Naive thymus-derived CD4-positive, alpha-beta T cell (primary cell): ENCODE results near the gene POLR2H. TPM values are rescaled to one million over a fixed set of nuclear protein-coding genes. Genes with fewer than 3 reads are reported as not detected.

Experiments used
- ATAC-seq: fragments of 150-1000 bp; cut with Tn5 transposase; 2 replicates; pipeline ENCODE4 v1.10.0; 2021; ENCODE audit warnings: mild to moderate bottlenecking, moderate library complexity
- CTCF ChIA-PET: fragments of 350-600 bp; sonication (Branson Sonifier 250); formaldehyde crosslinking; loops from one replicate; lab custom pipeline; 2021; ENCODE audit warnings: antibody characterized with exemption; lab: Charles Lee
- POLR2A ChIA-PET: fragments of 350-600 bp; sonication (Branson Sonifier 250); formaldehyde crosslinking; loops from one replicate; lab custom pipeline; 2021; ENCODE audit warnings: antibody characterized with exemption, inconsistent platforms; lab: Charles Lee
- DNase-seq, 9 donors: peaks; one replicate each; pipeline versions ENCODE4 v3.0.0 to v3.0.0-alpha.2; 2020 to 2022; ENCODE audit warnings: mixed read lengths in 1 of 9
- H3K27ac ChIP-seq: one replicate; pipeline ENCODE4 v1.7.0; 2013; ENCODE audit warnings: mild to moderate bottlenecking, low read depth, low read length, moderate library complexity
- H3K27me3 ChIP-seq, 2 donors: one replicate each; pipeline ENCODE4 v1.7.0; 2013; ENCODE audit warnings: low read length in 2 of 2, mild to moderate bottlenecking in 2 of 2, moderate library complexity in 2 of 2; ENCODE audit not compliant: control insufficient read depth in 2 of 2, insufficient read depth in 2 of 2
- H3K36me3 ChIP-seq, 3 experiments: 1 replicate in 2 of 3; 2 replicates in 1 of 3; pipeline ENCODE4 v1.7.0; 2013; ENCODE audit warnings: low read length in 3 of 3, mild to moderate bottlenecking in 3 of 3, moderate library complexity in 1 of 3; ENCODE audit not compliant: insufficient read depth in 3 of 3, control insufficient read depth in 2 of 3
- H3K4me1 ChIP-seq, 2 donors: one replicate each; pipeline ENCODE4 v1.7.0; 2013; ENCODE audit warnings: low read length in 2 of 2, mild to moderate bottlenecking in 2 of 2, moderate library complexity in 1 of 2; ENCODE audit not compliant: control insufficient read depth in 2 of 2, insufficient read depth in 2 of 2
- H3K4me3 ChIP-seq: 2 replicates; pipeline ENCODE4 v1.7.0; 2013; ENCODE audit warnings: mild to moderate bottlenecking, low read length
- H3K9me3 ChIP-seq, 3 experiments: 1 replicate in 2 of 3; 2 replicates in 1 of 3; pipeline ENCODE4 v1.7.0; 2013; ENCODE audit warnings: low read length in 3 of 3; ENCODE audit not compliant: control insufficient read depth in 2 of 3
- H3K27ac Mint-ChIP-seq, 9 donors: one replicate each; pipeline ENCODE4 v1.8.0; 2020 to 2022; ENCODE audit warnings: mixed read lengths in 9 of 9, mild to moderate bottlenecking in 8 of 9, moderate library complexity in 5 of 9, inconsistent platforms in 2 of 9
- H3K27me3 Mint-ChIP-seq, 5 donors: one replicate each; pipeline ENCODE4 v1.8.0; 2021 to 2022; ENCODE audit warnings: mixed read lengths in 5 of 5, mild to moderate bottlenecking in 1 of 5
- H3K36me3 Mint-ChIP-seq, 5 donors: one replicate each; pipeline ENCODE4 v1.8.0; 2020 to 2022; ENCODE audit warnings: mixed read lengths in 5 of 5, mild to moderate bottlenecking in 3 of 5, inconsistent platforms in 1 of 5
- H3K4me1 Mint-ChIP-seq, 7 donors: one replicate each; pipeline ENCODE4 v1.8.0; 2020 to 2022; ENCODE audit warnings: mixed read lengths in 7 of 7, mild to moderate bottlenecking in 3 of 7, inconsistent platforms in 1 of 7
- H3K4me3 Mint-ChIP-seq, 10 donors: one replicate each; pipeline ENCODE4 v1.8.0; 2020 to 2022; ENCODE audit warnings: mild to moderate bottlenecking in 10 of 10, mixed read lengths in 10 of 10, moderate library complexity in 6 of 10, inconsistent platforms in 2 of 10
- H3K9me3 Mint-ChIP-seq, 11 donors: one replicate each; pipeline ENCODE4 v1.8.0; 2020 to 2022; ENCODE audit warnings: mixed read lengths in 11 of 11, mild to moderate bottlenecking in 4 of 11, inconsistent platforms in 1 of 11, moderate library complexity in 1 of 11
- intact Hi-C, 2 donors: fragments of 100-400 bp; cut with micrococcal nuclease; formaldehyde crosslinking; loops; one replicate each; pipeline ENCODE4 v1.15.1; 2023
- polyA plus RNA-seq, 2 donors: library from polyadenylated mRNA; unstranded; fragments of 300-500 nt; fragmentation: Illumina TruSeq; gene quantifications; one replicate each; pipeline ENCODE4 v1.2.3, GENCODE V29; 2021
- total RNA-seq, 6 experiments: library from RNA in 5 of 6; stranded (reverse) in 5 of 6; gene quantifications; 1 replicate in 5 of 6; 2 replicates in 1 of 6; pipeline ENCODE4 v1.2.3 and lab custom pipeline; 2021 to 2026

POLR2H gene
- total and polyA plus RNA-seq, 7 experiments from 2014 or later: 34.9 to 112 (median 60.1) TPM

DNA sequence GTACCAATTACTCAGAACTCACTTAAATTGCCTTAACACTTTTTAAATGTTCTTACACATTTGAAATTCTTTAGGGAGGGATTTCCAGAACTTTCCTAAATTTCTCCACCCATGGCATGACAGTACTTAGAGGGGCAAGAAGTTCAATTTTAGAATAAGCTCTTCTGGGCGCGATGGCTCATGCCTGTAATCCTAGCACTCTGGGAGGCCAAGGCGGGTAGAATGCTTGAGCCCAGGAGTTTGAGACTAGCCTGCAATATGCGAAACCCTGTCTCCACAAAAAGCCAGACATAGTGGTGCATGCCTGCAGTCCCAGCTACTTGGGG, 13.5 kb upstream of the POLR2H start:
- H3K4me1 ChIP-seq: no peaks in the 10 kb centered on the region
- H3K9me3 Mint-ChIP-seq: no peaks in the 10 kb centered on the region
- H3K27me3 Mint-ChIP-seq: no peaks in the 10 kb centered on the region

DNA sequence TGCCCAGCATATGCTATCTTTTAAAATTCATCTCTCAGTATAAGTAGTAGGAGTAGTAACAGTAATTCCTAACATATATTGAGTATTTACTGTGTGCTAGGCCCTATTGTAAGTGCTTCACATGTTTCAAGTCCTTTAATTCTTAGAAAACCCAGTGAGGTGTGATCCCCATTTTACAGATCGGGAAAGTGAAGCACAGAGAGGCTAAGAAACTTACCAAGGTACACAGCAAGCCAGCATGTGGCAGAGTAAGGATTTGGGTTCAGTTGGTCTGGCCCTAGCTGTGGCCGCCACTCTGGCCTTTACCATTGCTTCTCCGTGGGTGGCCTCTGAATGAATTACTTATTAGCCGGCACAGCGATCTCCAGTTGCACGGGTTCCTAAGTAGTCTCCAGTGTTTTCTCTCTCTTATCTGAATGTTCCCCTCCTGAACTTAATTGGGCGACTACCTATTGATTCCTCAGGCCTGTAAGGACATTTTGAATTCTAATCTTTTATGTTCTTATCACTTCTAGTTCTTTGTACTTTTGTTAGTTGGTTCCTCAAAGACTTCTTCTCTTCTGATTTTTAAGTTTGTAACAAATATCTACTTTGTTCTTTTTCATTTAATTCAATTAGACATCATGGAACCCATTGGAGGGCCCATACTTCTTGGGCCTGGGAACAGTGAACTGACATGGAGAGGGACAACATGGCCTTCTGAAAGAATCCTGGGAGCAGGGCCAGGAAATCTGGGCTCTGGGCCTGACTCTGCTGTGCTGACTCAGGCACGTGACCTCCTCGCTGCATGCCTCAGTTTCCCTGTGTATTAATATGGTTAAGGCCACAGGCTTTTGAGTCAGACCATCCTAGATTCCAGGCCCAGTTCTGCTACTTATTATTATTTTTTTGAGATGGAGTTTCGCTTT, 11.7 kb upstream of the POLR2H start:
- CTCF ChIA-PET: interaction anchor here (4.5 kb wide), 1 partner anchor 22 kb away, joined by 20 read pairs; no protein-coding TSS in a partner anchor
- H3K4me1 ChIP-seq: peaks cover 0 to 7% of the 10 kb centered on the region in 2 donors
- Mint-ChIP-seq H3K9me3 (no peaks in the 10 kb centered on the region), H3K4me1 (peaks cover 0 to 7% (median 0%) of the 10 kb centered on the region in 7 donors), H3K36me3 (no peaks in the 10 kb centered on the region), H3K4me3 (no peak overlapping the region), H3K27ac (peak overlapping the region in 1 of 9 donors; percentile 41), H3K27me3 (no peaks in the 10 kb centered on the region)
- H3K9me3 ChIP-seq: no peaks in the 10 kb centered on the region
- no peaks in the 10 kb centered on the region for H3K36me3 ChIP-seq
- ATAC-seq: no peak
- intact Hi-C loops: no loop called here
- H3K4me3 ChIP-seq: no peak overlapping the region
- H3K27ac ChIP-seq: no peak overlapping the region
- POLR2A ChIA-PET: no interaction called here
- DNase-seq: no peak
- no peaks in the 10 kb centered on the region for H3K27me3 ChIP-seq

More for the DNA sequence above, 13.5 kb upstream of the POLR2H start:
- Histone ChIP-seq H3K9me3 (no peaks in the 10 kb centered on the region), H3K27ac (no peak overlapping the region), H3K36me3 (peaks cover 0 to 14% (median 0%) of the 10 kb centered on the region in 3 experiments), H3K27me3 (no peaks in the 10 kb centered on the region), H3K4me3 (no peak overlapping the region)
- ATAC-seq (no peak), DNase-seq (no peak)
- Mint-ChIP-seq H3K4me1 (peaks cover 0 to 5% (median 0%) of the 10 kb centered on the region in 7 donors), H3K4me3 (no peak overlapping the region), H3K36me3 (peaks cover 0 to 4% (median 0%) of the 10 kb centered on the region in 5 donors), H3K27ac (no peak overlapping the region)
- CTCF ChIA-PET: interaction anchor here (1.5 kb wide), 1 partner anchor 166 kb away, joined by 5 read pairs; no protein-coding TSS in a partner anchor
- POLR2A ChIA-PET: no interaction called here
- intact Hi-C loops: no loop called here

DNA sequence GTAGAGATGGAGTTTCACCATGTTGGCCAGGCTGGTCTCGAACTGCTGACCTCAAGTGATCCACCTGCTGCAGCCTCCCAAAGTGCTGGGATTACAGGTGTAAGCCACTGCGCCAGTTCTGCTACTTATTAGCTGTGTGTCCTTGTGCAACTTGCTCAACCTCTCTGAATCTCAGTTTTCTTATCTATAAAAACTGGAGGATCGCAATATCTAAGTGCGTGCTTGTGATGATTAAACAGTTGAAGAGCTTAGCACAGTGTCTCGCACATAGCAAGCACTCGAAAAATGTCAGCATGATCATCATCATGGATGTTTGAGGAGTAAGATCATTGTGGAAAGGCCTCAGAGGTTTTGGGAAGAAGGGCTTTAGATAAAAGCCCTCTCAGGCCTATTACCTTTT, 10.9 kb upstream of the POLR2H start:
- Histone ChIP-seq H3K27ac (no peak overlapping the region), H3K4me1 (peaks cover 0 to 7% of the 10 kb centered on the region in 2 donors), H3K36me3 (no peaks in the 10 kb centered on the region), H3K27me3 (no peaks in the 10 kb centered on the region), H3K4me3 (no peak overlapping the region), H3K9me3 (no peaks in the 10 kb centered on the region)
- peaks cover 0 to 7% (median 0%) of the 10 kb centered on the region in 7 donors for H3K4me1 Mint-ChIP-seq
- ATAC-seq (no peak), DNase-seq (no peak)
- CTCF ChIA-PET: interaction anchor here (0.9 to 4.5 kb wide), 2 partner anchors 13 to 21 kb away, joined by 3 to 20 read pairs; no protein-coding TSS in a partner anchor
- H3K4me3 Mint-ChIP-seq: no peak overlapping the region
- intact Hi-C loops: no loop called here
- H3K27ac Mint-ChIP-seq: no peak overlapping the region
- no peaks in the 10 kb centered on the region for H3K9me3 Mint-ChIP-seq
- POLR2A ChIA-PET: no interaction called here
- H3K36me3 Mint-ChIP-seq: no peaks in the 10 kb centered on the region
- H3K27me3 Mint-ChIP-seq: no peaks in the 10 kb centered on the region

DNA sequence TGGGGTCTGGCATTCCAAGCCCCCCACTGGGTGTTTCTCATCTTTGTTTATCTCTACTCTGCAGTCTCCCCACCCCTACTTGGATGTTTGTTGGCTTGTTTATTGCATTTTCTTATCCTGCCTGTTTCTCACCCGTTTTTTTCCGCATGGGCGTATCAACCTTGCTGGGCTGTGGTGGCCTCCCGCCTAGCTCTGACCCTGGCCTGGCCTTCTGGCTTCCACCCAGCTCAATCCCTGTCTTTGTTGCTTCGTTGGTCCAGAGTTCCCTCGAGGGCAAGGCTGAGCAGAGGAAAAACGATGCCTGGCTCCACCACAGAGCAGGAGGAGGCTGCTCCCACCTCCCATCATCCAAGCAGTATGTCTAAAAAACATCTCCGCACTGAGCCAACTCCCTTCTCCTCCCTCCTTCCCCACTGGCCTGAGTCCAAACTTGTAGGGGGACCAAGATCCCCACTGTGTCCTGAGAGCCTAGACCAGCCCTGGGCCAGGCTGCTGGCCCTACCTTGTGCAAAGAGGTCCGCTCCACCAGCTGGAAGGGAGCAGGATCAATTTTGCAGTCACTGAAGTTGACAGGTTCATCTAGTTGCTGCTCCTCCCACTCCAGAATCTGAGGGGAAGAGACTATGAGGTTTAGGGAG, 9.9 kb upstream of the POLR2H start:
- no peak overlapping the region for H3K4me3 ChIP-seq
- DNase-seq (no peak), ATAC-seq (no peak)
- no peak overlapping the region for H3K27ac ChIP-seq
- H3K36me3 ChIP-seq: no peaks in the 10 kb centered on the region
- Mint-ChIP-seq H3K4me3 (no peak overlapping the region), H3K36me3 (no peaks in the 10 kb centered on the region), H3K27me3 (no peaks in the 10 kb centered on the region), H3K27ac (no peak overlapping the region), H3K9me3 (no peaks in the 10 kb centered on the region), H3K4me1 (peaks cover 0 to 7% (median 0%) of the 10 kb centered on the region in 7 donors)
- H3K4me1 ChIP-seq: peaks cover 0 to 7% of the 10 kb centered on the region in 2 donors
- no peaks in the 10 kb centered on the region for H3K9me3 ChIP-seq
- intact Hi-C loops: no loop called here
- H3K27me3 ChIP-seq: no peaks in the 10 kb centered on the region
- POLR2A ChIA-PET: no interaction called here
- CTCF ChIA-PET: interaction anchor here (0.9 to 4.5 kb wide), 3 partner anchors 12 to 198 kb away, joined by 3 to 20 read pairs (median 3); no protein-coding TSS in a partner anchor

DNA sequence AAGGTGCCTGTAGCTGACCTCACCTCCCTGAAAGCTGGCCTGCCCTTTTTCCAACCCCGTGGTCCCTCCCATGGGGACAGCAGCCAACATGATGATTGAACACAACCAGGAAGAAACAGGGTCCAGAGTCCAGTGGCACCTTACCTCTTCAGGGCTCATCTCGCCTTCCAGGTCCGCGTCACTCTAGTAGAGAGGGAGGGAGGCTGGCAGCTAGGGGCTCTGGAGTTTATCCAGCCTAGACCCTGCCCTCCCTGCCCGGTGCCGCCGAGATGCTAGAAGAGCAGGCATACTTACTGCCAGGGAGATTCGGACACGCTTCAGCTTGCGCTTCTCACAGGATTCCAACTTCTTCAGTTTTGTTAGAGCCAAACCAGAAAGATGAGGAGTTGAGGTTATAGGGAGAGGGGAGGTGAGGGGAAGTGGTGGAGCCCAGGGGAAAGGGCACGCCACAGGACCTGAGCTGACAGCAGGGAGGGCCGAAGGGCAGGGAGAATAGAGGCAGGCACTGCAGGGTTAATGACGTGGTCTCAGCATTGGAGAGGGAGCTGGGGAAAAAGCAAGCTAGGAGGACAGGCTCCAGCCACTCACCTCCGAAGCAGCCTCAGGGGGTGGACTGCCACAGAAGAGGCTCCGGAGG, 9.2 kb upstream of the POLR2H start:
- Mint-ChIP-seq H3K4me3 (no peak overlapping the region), H3K27me3 (no peaks in the 10 kb centered on the region), H3K36me3 (no peaks in the 10 kb centered on the region), H3K27ac (no peak overlapping the region), H3K4me1 (peaks cover 0 to 7% (median 0%) of the 10 kb centered on the region in 7 donors), H3K9me3 (no peaks in the 10 kb centered on the region)
- H3K27ac ChIP-seq: no peak overlapping the region
- intact Hi-C loops: no loop called here
- H3K4me3 ChIP-seq: no peak overlapping the region
- DNase-seq: no peak
- ChIA-PET POLR2A (no interaction called here), CTCF (interaction anchor here (1.4 to 4.5 kb wide), 3 partner anchors 19 to 197 kb away, joined by 3 to 24 read pairs (median 20); no protein-coding TSS in a partner anchor)
- H3K4me1 ChIP-seq: peaks cover 0 to 7% of the 10 kb centered on the region in 2 donors
- no peaks in the 10 kb centered on the region for H3K9me3 ChIP-seq
- no peak for ATAC-seq
- H3K27me3 ChIP-seq: no peaks in the 10 kb centered on the region
- H3K36me3 ChIP-seq: no peaks in the 10 kb centered on the region

DNA sequence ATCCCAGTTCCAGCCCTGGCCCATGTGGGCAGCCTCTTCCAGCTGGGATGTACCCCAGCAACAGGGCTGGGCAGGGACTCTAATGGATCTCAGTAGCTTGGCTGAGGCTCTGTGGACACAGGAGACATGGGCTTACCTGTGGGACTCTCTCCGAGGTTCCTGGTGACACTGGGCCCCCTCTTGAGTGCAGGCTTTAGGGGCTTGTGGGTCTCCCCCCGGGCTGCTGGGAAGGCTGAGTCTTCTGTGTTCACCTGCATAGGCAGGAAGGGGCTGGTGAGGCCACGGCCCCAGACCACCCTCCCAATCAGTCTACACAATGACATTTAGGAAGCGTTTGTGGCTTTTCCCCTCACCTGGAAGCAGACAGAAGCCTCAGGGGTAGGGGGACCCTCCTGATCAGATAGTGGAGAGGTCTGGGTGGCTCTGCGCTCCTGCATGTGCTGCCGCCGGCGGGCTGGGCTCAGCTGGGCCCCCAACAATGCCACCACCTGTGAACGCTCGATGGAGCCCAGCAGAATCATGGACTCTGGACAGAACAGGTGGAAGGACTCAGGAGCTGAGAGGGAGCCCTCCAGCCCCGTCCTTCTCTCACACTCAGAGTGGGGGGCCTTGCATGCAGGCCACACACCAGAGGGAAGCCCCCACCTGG, 8.5 kb upstream of the POLR2H start:
- Histone ChIP-seq H3K36me3 (no peaks in the 10 kb centered on the region), H3K4me1 (peaks cover 0 to 7% of the 10 kb centered on the region in 2 donors), H3K27ac (no peak overlapping the region), H3K9me3 (no peaks in the 10 kb centered on the region), H3K4me3 (no peak overlapping the region), H3K27me3 (no peaks in the 10 kb centered on the region)
- H3K36me3 Mint-ChIP-seq: no peaks in the 10 kb centered on the region
- no peaks in the 10 kb centered on the region for H3K27me3 Mint-ChIP-seq
- intact Hi-C loops: no loop called here
- H3K4me3 Mint-ChIP-seq: no peak overlapping the region
- ATAC-seq (no peak), DNase-seq (no peak)
- peaks cover 0 to 2% (median 0%) of the 10 kb centered on the region in 7 donors for H3K4me1 Mint-ChIP-seq
- no peaks in the 10 kb centered on the region for H3K9me3 Mint-ChIP-seq
- no peak overlapping the region for H3K27ac Mint-ChIP-seq
- ChIA-PET POLR2A (interaction anchor here (0.8 to 1.4 kb wide), 2 partner anchors 10 to 173 kb away, joined by 3 to 6 read pairs; no protein-coding TSS in a partner anchor), CTCF (interaction anchor here (0.9 to 4.5 kb wide), 7 partner anchors 19 to 197 kb away, joined by 3 to 24 read pairs (median 4); no protein-coding TSS in a partner anchor)
